ENCODE measurements around the gene PFKP.
"Not testable (repeated sequence)": the region's sequence is repeated elsewhere in the genome, so short reads cannot be mapped to it uniquely, and the experiment has no call there.

The PFKP gene

DNA sequence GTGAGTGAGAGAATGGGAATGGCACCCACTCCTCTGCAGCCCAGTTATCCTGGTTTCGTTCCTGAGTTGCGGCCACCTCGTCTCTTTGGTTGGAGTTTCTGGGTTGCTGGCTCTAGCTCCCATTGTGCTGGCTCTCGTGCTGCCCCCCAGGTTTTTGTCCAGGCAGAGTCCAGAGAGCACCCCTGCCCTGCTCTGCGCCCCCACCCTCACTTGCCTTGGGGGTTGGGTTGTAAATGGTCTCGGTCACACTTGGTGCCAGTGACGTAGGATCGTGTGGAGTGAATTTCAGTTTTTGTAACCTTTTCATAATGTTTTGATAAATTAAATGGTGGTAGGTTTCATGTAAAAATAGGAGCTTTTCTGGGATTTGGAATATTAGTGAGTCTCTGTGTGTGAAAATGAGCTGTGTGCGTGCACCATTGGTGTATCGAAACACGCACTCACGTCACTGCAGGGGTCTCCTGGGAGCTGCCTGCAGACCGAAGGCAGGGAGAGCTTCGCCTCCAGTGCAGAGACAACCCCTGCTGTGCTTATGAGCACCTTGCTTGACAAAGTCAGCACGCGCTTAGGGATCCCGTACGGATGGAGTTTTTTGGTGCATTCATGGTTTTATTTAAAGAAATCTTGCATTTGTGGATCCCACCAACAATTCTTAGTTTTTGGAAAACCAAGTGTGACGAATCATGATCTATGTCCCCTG is 32.9 kb downstream of the PFKP start:
- DNase-seq: no peak

DNA sequence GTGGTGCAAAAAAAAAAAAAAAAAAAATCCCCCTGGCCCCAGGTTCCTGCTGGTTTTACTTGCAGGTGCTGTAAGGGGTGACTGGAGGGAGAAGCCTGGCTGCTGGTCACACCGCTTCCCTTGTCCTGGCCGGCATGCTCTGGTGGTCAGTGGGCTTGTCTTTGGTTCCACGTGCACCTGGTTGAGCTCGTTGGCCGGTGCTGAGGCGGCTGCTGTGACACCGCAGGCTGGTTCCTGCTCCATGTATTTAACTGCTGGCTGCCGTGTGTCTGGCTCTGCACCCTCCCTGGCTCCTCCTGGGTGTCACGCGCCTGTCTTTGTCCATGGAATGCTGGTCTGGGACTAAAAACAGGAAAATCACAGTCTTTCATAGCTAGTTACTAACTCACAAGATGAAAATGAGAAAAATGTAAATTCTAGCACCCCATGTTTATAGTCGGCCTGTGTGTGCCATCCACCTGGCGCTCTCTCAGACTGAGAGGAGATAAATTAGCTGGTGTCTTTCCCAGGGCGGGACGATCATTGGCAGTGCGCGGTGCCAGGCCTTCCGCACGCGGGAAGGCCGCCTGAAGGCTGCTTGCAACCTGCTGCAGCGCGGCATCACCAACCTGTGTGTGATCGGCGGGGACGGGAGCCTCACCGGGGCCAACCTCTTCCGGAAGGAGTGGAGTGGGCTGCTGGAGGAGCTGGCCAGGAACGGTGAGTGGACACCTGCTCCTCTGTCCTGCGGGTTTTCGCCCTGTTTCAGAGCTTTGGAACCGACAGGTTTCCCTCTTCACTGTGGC is 33.7 kb downstream of the PFKP start:
- DNase-seq: no peak

DNA sequence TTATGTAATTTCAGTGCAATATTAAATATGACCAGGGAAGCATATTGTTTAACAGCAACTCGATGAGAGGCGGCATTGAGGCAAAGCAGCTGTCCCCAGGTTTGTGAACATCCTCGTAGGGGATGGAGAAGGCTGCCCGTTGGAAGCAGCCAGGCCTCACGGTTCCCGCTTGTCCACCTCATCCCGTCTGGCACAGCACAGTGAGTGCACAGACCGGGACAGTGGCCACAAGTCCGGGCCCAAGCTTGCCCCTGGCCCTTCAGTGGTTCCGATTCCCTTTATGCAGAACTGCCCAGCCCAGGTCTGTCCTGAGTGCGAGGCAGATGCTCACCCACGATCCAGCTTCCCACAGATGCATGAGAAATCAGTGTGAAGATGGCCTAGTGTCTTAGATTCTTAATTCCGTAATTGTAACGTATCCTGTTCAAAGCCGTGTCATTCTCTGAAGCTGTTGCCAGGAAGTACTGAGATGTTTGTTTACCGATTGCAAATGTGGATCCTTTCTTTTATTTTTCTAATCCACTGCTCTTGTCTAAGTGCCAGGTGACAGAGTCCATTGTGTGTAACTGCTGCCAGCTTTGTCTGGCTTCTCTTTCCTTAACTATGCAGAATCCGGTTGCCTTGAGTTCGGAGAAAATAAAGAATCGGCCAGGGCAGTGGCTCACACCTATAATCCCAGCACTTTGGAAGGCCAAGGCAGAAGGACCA is 35.5 kb downstream of the PFKP start:
- DNase-seq: no peak

DNA sequence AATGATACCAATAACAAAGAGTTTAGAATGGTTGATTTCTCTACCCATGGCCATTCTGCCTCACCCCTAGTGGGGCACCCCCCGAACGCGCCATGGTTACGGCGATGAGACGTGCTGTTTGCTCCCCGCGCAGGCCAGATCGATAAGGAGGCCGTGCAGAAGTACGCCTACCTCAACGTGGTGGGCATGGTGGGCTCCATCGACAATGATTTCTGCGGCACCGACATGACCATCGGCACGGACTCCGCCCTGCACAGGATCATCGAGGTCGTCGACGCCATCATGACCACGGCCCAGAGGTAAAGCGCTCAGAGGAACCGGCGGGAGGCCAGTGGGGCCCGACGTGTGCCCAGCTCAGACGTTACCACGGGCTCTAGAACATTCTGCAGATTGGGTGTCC is 36.3 kb downstream of the PFKP start:
- no peak for DNase-seq

DNA sequence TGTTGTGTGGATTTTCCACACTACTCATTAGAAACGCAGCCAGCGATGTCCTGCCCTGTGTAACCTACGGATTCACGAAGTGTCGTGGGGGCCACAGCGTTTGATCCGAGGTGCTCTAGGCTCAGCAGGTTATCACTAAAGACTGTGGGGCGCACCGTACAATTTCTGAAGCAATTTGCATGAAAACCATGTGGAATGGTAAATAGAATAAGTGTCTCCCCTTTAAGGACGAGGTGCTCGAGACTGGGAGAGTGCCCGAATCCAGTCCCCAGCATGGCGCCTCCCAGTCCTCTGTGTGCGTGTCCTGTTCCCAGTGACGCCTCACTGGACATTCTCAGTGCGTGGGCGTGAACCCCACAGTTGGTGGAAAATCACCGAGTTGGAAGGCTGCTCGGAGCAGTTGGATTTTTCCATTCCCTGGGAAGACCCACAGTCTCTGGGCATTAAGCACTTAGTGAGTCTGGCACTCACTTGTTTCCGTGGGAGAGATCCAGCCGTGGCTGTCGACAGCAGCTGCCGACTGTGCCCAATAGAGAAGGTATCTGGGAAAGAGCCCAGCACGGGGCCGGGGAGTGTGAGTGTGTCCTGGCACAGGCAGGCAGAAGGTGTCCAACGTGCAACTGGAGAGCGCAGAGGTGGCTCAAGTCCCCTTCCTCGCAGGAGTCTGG is 37.0 kb downstream of the PFKP start:
- DNase-seq: no peak

DNA sequence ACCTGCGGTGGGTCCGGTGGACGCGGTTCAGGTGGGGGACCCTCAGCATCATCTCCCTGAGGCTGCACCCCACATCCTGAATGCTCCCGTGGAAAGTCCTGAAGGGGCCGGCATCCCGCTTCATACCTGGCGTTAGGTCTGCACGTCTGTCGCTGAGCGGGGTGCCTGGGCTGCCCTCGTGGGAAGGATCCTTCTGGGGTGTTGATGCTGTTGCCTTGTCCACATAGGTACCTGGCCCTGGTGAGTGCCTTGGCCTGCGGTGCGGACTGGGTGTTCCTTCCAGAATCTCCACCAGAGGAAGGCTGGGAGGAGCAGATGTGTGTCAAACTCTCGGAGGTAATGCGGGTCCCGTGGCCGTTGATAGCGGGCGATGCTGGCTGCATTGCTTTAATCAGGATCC is 37.8 kb downstream of the PFKP start:
- no peak for DNase-seq

DNA sequence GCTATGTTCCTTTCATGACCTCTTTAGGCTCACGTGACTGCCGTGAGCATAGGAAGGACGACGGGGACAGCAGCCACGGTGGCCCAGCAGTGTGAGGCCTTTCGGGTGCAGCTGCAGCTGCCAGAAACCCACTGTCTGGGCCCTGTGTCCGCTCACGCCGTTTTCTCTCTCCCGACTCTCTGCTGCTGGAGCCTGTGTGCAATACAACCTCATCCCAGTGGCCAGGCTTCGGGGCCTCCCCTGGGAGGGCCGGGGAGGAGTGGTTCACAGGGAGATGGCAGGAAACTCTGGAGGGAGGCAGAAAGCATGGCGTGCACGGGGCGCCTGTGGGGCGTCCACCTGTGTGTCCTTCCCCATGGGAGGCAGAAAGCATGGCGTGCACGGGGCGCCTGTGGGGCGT is 38.6 kb downstream of the PFKP start:
- DNase-seq: no peak

DNA sequence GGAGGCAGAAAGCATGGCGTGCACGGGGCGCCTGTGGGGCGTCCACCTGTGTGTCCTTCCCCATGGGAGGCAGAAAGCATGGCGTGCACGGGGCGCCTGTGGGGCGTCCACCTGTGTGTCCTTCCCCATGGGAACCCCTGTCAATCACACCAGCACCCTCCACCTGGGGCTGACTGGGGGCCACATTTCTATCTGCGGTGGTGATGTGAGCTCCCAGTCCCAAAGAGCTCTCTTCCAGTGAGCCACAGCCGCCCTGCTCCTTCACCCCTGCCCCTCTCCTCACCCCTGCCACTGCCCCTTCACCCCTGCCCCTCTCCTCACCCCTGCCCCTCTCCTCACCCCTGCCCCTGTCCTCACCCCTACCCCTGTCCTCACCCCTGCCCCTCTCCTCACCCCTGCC is 39.0 kb downstream of the PFKP start:
- DNase-seq: not testable (repeated sequence)

DNA sequence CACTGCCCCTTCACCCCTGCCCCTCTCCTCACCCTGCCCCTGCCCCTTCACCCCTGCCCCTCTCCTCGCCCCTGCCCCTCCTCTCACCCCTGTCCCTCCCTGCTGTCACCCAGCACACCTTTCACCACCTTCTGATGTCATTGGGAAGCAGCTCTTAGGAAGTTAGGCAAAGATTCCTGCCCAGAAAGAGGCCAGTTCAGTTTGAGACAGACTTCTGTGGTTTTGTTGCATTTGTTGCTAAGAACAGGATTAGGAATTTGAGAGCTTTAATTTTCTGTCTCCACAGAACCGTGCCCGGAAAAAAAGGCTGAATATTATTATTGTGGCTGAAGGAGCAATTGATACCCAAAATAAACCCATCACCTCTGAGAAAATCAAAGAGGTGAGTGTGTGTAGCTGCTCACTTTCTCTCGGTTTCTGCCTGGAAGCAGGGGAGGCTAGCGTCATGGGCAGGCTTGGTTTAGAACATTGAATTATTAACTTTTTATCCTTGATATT is 39.6 kb downstream of the PFKP start:
- DNase-seq: no peak

DNA sequence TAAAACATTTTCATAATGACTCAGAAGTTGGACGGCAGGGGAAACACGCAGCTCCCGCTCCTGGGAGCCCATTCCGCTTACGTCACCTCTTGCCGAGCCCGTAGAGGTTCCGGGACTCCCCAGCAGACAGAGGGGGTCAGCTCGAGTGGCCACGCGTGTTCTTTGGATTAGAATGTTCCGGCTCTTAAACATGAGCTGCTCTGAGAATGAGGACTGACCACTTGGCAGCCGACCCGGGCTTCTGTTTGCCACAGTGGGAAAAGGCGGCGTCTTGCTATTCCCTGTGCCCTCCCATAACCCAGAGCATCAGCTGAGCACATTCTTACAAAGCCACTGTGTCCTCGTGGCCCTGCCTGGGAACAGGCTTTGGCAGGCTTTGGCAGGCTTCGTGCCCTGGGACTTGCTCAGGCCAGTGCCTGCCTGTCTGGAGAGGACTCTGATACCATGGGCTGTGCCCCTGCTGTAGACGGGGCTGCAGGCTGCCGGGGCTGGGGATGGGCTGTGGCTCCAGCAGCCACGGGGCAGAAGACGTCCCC is 40.1 kb downstream of the PFKP start:
- DNase-seq: no peak

DNA sequence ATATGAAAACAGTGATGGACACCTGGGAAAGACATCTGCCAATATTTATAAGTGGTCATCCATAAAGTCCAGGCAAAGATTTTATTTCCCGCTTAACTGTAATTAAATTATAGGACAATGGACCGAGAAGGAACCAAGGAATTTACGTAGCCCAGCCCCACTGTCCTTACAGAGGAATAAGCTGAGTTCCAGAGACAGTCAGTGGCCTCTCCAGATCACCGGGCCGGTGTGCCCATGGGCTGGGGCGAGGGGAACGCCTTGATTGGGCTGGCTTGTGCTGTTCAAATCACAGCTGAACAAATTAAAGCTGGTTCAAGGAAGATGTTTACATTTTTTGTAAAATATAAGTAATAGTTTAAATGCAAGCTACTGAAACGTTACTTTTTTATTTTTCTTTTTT is 40.7 kb downstream of the PFKP start:
- DNase-seq: no peak

DNA sequence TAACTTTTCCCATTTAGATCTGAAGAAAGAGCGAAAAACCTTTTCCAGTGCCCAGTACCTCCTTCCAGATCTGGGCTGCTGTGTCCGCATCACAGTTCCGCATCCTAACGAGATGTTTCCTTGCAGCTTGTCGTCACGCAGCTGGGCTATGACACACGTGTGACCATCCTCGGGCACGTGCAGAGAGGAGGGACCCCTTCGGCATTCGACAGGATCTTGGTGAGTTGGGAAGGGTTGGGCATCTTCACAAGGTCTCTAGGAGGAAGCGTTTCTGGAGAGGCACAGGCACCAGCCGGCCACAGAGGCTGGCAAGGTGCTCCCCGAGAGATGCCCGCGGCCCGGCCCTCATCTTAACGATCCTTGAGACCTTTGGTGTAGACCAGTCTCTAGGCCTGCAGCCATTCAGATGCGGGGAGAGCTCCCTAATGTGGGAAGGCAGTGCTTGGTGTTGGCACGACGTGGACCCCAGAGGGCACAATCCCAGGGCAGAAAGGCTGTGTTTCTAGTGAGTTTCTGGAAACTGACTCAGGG is 41.3 kb downstream of the PFKP start:
- DNase-seq: no peak

DNA sequence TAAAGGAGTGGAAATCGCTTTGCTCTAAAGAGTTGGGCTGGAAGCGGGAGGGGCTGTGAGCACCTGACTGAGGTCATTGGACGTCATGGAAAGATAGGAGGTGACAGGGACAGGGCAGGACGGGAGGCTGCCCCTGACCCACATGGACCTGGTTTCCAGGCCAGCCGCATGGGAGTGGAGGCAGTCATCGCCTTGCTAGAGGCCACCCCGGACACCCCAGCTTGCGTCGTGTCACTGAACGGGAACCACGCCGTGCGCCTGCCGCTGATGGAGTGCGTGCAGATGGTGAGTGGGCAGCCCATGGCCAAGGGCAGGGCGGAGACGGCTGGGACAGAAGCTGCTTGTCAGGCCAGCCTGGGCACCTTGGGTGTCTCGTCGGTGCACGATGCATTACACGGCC is 41.8 kb downstream of the PFKP start:
- DNase-seq: no peak

DNA sequence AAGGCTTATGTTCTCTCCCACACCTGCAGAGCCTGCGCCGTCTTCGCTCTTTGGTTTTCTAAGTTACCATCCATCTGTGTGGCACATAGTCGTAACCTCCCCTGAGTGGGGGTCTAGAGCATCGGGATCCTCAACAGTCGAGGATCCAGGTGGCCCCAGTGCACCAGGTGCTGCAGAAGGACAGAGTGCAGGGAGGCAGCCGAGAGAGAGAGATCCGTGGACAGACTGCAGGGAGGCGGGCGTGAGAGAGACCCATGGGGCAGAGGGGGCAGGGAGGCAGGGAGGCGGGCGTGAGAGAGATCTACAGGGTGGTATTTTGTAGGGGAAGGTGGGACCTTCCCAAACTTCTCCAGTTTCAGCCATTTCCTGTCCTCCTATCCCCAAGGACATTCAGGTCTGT is 42.3 kb downstream of the PFKP start:
- no peak for DNase-seq

DNA sequence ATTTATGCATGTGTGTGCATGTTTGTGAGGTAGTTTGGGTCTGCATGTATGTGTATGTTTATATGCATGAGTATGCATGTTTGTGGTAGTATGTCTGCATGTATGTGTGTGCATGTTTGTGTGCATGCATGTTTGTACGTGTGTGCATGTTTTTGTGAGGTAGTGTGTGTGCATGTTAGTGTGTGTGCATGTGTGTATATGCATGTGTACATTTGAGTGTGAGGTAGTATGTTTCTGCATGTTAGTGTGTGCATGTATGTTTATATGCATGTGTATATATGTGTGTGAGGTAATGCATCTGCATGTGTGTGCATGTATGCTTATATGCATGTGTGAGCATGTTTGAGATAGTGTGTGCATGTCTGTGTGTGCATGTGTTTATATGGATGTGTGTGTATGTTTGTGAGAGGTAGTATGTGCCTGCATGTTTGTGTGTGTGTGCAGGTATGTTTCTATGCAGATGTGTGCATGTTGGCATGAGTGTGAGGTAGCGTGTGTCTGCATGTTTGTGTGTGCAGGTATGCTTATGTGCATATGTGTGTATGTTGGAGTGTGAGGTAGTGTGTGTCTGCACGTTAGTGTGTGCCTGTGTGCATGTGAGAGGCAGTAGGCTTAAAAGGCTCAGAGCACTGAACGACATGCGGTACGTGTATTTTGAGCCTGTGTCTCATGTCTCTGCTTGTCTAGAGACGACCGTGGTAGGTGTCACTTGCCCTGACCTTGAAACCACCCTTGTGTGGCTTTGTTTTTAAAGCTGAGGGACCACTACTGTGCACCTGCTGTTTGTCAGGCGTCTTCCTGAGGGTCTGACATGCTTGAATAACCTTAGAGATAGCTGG is 43.7 kb downstream of the PFKP start:
- DNase-seq: no peak

DNA sequence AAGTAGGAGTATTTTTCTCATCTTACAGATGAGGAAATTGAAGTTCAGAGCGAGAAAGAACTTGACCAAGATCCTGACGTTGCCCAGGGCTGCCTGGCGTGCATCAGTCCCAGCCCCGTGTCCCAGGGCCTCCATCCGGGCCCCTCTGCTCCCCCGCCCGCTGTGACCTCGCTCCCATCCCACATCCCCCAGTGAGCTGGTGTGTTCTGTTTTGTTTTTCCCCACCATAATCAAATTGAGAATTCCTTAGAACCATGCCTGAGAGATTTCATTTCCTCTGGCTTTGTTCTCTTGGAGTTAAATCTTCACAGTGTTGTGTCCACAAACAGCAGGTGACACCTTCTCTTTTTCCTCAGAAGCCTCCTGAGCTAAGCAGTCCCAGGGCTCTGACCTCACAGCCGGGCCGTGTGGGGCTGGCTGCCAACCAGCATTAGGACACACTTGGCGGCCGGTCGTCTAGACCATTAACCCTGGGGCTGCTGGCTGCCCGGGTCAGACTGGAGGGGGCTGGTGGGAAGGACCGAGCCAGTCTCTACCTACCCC is 44.3 kb downstream of the PFKP start:
- DNase-seq: no peak

DNA sequence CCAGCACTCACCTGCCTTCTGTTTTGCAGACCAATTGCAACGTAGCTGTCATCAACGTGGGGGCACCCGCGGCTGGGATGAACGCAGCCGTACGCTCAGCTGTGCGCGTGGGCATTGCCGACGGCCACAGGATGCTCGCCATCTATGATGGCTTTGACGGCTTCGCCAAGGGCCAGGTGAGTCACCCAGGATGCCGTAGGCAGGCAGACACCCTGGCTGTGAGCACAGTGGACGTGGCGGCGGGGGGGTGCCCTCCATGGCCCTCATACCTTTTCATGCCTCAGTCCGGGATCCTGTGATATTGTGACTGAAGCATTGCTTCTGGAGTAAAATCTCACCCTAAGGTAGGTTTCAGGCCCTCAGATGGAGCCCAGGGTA is 46.0 kb downstream of the PFKP start:
- DNase-seq: no peak

DNA sequence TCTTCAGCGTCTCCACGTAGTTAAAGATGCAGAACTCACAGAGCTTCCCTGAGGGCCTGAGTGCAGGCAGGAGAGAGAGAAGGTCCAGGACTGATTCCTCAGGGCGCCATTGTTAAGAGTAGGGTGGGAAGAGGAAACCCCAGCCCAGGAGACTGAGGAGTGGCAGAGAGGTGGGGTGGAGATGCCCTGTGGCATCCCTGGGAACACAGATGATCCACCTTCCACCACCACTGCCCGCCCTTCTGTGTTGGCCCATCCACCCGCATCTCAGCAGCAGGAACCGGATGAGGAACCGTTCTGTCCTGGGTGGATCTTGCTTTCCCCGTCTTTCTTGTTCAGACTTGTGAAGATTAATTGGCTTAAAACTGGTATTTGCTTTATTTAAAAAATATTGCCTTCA is 48.3 kb downstream of the PFKP start:
- DNase-seq: no peak

DNA sequence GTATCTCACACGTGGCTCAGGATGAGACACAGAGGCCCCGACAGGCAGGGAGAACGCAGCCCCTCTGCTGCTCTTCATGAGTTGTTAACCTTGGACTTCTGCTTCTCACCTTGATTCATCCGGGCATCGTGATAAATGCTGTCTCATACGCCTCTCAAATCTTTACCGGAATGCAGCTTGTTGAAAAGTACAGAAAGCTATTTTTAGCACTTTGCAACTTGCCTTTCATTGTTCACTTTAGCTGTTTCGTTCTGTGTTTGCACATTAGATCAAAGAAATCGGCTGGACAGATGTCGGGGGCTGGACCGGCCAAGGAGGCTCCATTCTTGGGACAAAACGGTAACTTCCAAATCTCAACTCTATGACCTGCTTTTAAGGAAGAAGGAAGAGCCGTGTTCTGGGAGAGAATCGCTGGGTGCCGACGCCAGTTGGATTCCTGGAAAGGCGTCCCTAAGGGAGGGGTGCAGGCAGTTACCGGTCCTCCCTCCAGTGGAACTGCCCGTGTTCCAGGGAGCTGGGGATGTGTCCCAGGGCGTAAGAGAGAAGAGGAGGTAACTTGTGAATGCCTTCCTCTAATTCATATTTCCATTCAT is 49.3 kb downstream of the PFKP start:
- DNase-seq: no peak

DNA sequence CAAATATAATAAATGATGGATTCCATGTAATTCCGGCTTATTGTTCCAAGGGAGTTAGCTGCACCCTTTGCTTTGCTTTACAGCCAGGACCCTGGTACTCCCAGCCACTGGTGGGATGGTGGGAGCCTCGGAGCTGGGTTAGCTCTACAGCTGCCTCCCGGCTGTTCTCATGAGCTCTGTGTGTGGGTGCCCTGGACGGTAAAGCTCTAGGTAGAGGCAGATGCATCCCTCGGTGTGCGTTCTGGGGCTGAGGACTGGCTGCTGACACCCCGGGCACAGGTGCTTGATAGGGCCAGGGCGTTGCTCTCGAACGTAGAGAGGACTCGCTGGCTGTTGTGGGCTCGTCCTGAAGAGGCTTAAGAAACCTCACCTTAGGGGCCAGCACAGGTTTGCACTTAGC is 50.1 kb downstream of the PFKP start:
- DNase-seq: no peak

DNA sequence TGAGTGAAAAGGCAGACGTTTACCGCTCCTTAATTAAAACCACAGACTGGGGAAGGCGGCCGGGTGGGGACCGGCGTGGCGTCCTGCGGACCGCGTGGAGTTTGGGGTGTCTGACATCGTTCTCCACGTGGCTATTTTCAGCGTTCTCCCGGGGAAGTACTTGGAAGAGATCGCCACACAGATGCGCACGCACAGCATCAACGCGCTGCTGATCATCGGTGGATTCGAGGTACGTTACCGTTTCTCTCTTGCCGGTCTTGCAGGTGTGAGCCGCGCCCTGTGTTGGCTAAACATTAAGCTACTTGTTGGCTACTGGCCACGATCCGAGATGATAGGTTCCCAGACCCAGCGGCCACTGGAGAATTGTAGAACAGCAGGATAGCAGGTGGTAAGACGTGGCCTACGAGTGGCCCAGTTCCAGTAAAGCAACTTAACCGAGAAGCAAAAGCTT is 51.3 kb downstream of the PFKP start:
- no peak for DNase-seq

Data from NCI-H446 treated with DMSO at 0.1 percent for 48 hours (cell line).